Liver (tissue), 9 donors: Measurements from ENCODE around the gene CAVIN1. TPM values are rescaled to one million over a fixed set of nuclear protein-coding genes. Genes with fewer than 3 reads are reported as not detected.

Experiments
- DNase-seq: peaks from one replicate; pipeline ENCODE4 v3.0.0-alpha.2; 2017; ENCODE audit warnings: low spot score
- H3K27ac ChIP-seq, 2 donors: one replicate each; pipeline ENCODE4 v1.7.0; 2013; ENCODE audit warnings: inconsistent platforms in 2 of 2, low read length in 2 of 2, control low read depth in 1 of 2, low read depth in 1 of 2, mild to moderate bottlenecking in 1 of 2
- H3K27me3 ChIP-seq, 4 donors: one replicate each; pipeline versions ENCODE4 v1.6.1 to v1.7.0; 2013; ENCODE audit warnings: low read length in 3 of 4, inconsistent platforms in 1 of 4, mild to moderate bottlenecking in 1 of 4, moderate library complexity in 1 of 4; ENCODE audit not compliant: control insufficient read depth in 4 of 4, insufficient read depth in 4 of 4
- H3K36me3 ChIP-seq, 4 donors: one replicate each; pipeline versions ENCODE4 v1.6.1 to v1.7.0; 2013; ENCODE audit warnings: low read length in 3 of 4, mild to moderate bottlenecking in 3 of 4, low read depth in 1 of 4, moderate library complexity in 1 of 4; ENCODE audit not compliant: control insufficient read depth in 4 of 4, insufficient read depth in 3 of 4
- H3K4me1 ChIP-seq, 4 donors: one replicate each; pipeline versions ENCODE4 v1.6.1 to v1.7.0; 2013; ENCODE audit warnings: low read length in 3 of 4, mild to moderate bottlenecking in 3 of 4, moderate library complexity in 1 of 4; ENCODE audit not compliant: control insufficient read depth in 4 of 4, insufficient read depth in 4 of 4
- H3K4me3 ChIP-seq, 3 donors: one replicate each; pipeline versions ENCODE4 v1.6.1 to v1.7.0; 2013; ENCODE audit warnings: low read length in 3 of 3, control low read depth in 1 of 3, low read depth in 1 of 3, mild to moderate bottlenecking in 1 of 3
- H3K9ac ChIP-seq, 2 donors: one replicate each; pipeline ENCODE4 v1.7.0; 2013; ENCODE audit warnings: low read length in 2 of 2, mild to moderate bottlenecking in 2 of 2, moderate library complexity in 2 of 2, control low read depth in 1 of 2, low read depth in 1 of 2
- H3K9me3 ChIP-seq, 4 donors: one replicate each; pipeline versions ENCODE4 v1.6.1 to v1.7.0; 2013; ENCODE audit warnings: low read length in 3 of 4; ENCODE audit not compliant: control insufficient read depth in 4 of 4
- ATF3 ChIP-seq: IDR thresholded peaks from 2 replicates; pipeline ENCODE4 v1.6.1; 2016; ENCODE audit warnings: antibody characterized with exemption
- CTCF ChIP-seq: fragments of 150-350 bp; IDR thresholded peaks from 2 replicates; pipeline ENCODE4 v1.5.1; 2017; ENCODE audit warnings: improper control_type of control experiment, low read depth, low read length; ENCODE audit not compliant: missing input control
- EGR1 ChIP-seq, 2 donors: IDR thresholded peaks; 2 replicates each; pipeline ENCODE4 v1.6.1; 2016 to 2018; ENCODE audit warnings: antibody characterized with exemption in 2 of 2, low read depth in 2 of 2
- FOXA1 ChIP-seq: IDR thresholded peaks from 2 replicates; pipeline ENCODE4 v1.6.1; 2016; ENCODE audit warnings: antibody characterized with exemption
- FOXA2 ChIP-seq: IDR thresholded peaks from 2 replicates; pipeline ENCODE4 v1.6.1; 2016; ENCODE audit warnings: antibody characterized with exemption
- GABPA ChIP-seq, 2 donors: IDR thresholded peaks in 1 of 2; conservative IDR thresholded peaks in 1 of 2; 2 replicates each; pipeline ENCODE4 v1.6.1; 2016; ENCODE audit warnings: antibody characterized with exemption in 2 of 2, mild to moderate bottlenecking in 1 of 2, moderate library complexity in 1 of 2
- HNF4A ChIP-seq, 2 donors: conservative IDR thresholded peaks; 2 replicates each; pipeline ENCODE4 v1.6.1; 2016; ENCODE audit warnings: antibody characterized with exemption in 2 of 2, mild to moderate bottlenecking in 2 of 2
- HNF4G ChIP-seq: IDR thresholded peaks from 2 replicates; pipeline ENCODE4 v1.6.1; 2016; ENCODE audit warnings: antibody characterized with exemption
- JUND ChIP-seq, 2 donors: IDR thresholded peaks; 2 replicates each; pipeline ENCODE4 v1.6.1; 2016; ENCODE audit warnings: antibody characterized with exemption in 2 of 2
- MAX ChIP-seq: IDR thresholded peaks from 2 replicates; pipeline ENCODE4 v1.6.1; 2016; ENCODE audit warnings: antibody characterized with exemption
- NR2F2 ChIP-seq: IDR thresholded peaks from 2 replicates; pipeline ENCODE4 v1.6.1; 2016; ENCODE audit warnings: antibody characterized with exemption
- RAD21 ChIP-seq, 2 donors: IDR thresholded peaks; 2 replicates each; pipeline ENCODE4 v1.6.1; 2016; ENCODE audit warnings: antibody characterized with exemption in 2 of 2, mild to moderate bottlenecking in 2 of 2
- REST ChIP-seq: IDR thresholded peaks from 2 replicates; pipeline ENCODE4 v1.6.1; 2016; ENCODE audit warnings: antibody characterized with exemption, mild to moderate bottlenecking
- RXRA ChIP-seq, 2 donors: IDR thresholded peaks; 2 replicates each; pipeline ENCODE4 v1.6.1; 2017 to 2018; ENCODE audit warnings: antibody characterized with exemption in 2 of 2, mild to moderate bottlenecking in 1 of 2
- SP1 ChIP-seq: IDR thresholded peaks from 2 replicates; pipeline ENCODE4 v1.6.1; 2018; ENCODE audit warnings: antibody characterized with exemption, mild to moderate bottlenecking
- TAF1 ChIP-seq: conservative IDR thresholded peaks from 2 replicates; pipeline ENCODE4 v1.6.1; 2016; ENCODE audit warnings: antibody characterized with exemption, mild to moderate bottlenecking
- YY1 ChIP-seq: IDR thresholded peaks from 2 replicates; pipeline ENCODE4 v1.6.1; 2016; ENCODE audit warnings: antibody characterized with exemption, mild to moderate bottlenecking
- ZBTB33 ChIP-seq: IDR thresholded peaks from 2 replicates; pipeline ENCODE4 v1.6.1; 2016; ENCODE audit warnings: antibody characterized with exemption
- WGBS: extraction: QIAGEN DNeasy Blood & Tissue Kit; methylation state at CpG from one replicate; pipeline ENCODE4 v1.1.7; 2013; 5-methylcytosine and 5-hydroxymethylcytosine counted together
- polyA plus RNA-seq, 2 donors: library from polyadenylated mRNA; stranded (reverse) in 1 of 2; unstranded in 1 of 2; fragments of 200-250 nt in 1 of 2; fragments of >200 nt in 1 of 2; fragmentation: Nextera tagmentation in 1 of 2; extraction: Ambion mirVana in 1 of 2; gene quantifications; one replicate each; pipeline versions ENCODE4 v1.2.1 to v1.2.3, GENCODE V29; 2013 to 2015
- total RNA-seq, 2 donors: library from RNA; depleted of rRNA; stranded (reverse); fragments of >200 nt; gene quantifications; one replicate each; pipeline ENCODE4 v1.2.3, GENCODE V29; 2014
- donor health status: healthy.
- donor health status: healthy.
- donor health status: healthy.
- donor health status: healthy.
- donor health status: healthy.

The CAVIN1 gene
- total and polyA plus RNA-seq, 4 donors, result 6.5 to 27.0 (median 14.4) TPM

- no peak overlapping the region for H3K27ac ChIP-seq
- TF ChIP-seq MAX (no peak), REST (no peak), SP1 (no peak), RAD21 (IDR thresholded peaks at IDR 0.05) (no peak)
These were observed 18.0 kb downstream of the CAVIN1 start for GRCh38 chr17:42405076-42405475.

GRCh38 chr17:42404326-42405055 lies 18.6 kb downstream of the CAVIN1 start:
- Histone ChIP-seq H3K4me3 (no peak overlapping the region), H3K27ac (no peak overlapping the region), H3K9ac (no peak overlapping the region), H3K36me3 (no peaks in the 10 kb centered on the region), H3K4me1 (peaks cover 0 to 6% (median 2%) of the 10 kb centered on the region in 4 donors), H3K27me3 (no peaks in the 10 kb centered on the region), H3K9me3 (no peaks in the 10 kb centered on the region)
- TF ChIP-seq HNF4G (no peak), FOXA2 (no peak), RAD21 (IDR thresholded peaks at IDR 0.05) (no peak), TAF1 (no peak), HNF4A (conservative IDR thresholded peaks at IDR 0.05) (no peak), GABPA (IDR thresholded peaks at IDR 0.05 in 1 of 2, conservative IDR thresholded peaks at IDR 0.05 in 1 of 2) (no peak), ZBTB33 (no peak), ATF3 (no peak), MAX (no peak), JUND (IDR thresholded peaks at IDR 0.05) (no peak), REST (no peak), RXRA (IDR thresholded peaks at IDR 0.05) (no peak), SP1 (no peak), NR2F2 (no peak), YY1 (no peak), EGR1 (IDR thresholded peaks at IDR 0.05; ENCODE audit: low read depth in 2 of 2) (no peak), CTCF (no peak), FOXA1 (no peak)
- DNase-seq, result no peak
- WGBS, result 68% methylated on average over 63 of the region's 63 CpGs

More at GRCh38 chr17:42405076-42405475, 18.0 kb downstream of the CAVIN1 start:
- no peaks in the 10 kb centered on the region for H3K9me3 ChIP-seq
- DNase-seq, result no peak
- H3K4me1 ChIP-seq, result peaks cover 0 to 4% (median 2%) of the 10 kb centered on the region in 4 donors
- H3K36me3 ChIP-seq, result no peaks in the 10 kb centered on the region
- no peaks in the 10 kb centered on the region for H3K27me3 ChIP-seq
- H3K4me3 ChIP-seq, result no peak overlapping the region
- no peak overlapping the region for H3K9ac ChIP-seq
- WGBS, result 71% methylated on average over 35 of the region's 35 CpGs
